Measurements from ENCODE around the gene RSRC1.
"Not testable (repeated sequence)": the region's sequence is repeated elsewhere in the genome, so short reads cannot be mapped to it uniquely, and the experiment has no call there.

Gene RSRC1

GRCh38 chr3:158109804-158110657, at the start of gene RSRC1:
Gene RSRC1, plus strand, starts transcription at chr3:158110089. Its CDS starts 12,016 bp downstream, at chr3:158122105.
- no peak for DNase-seq (ENCODE audit: low read depth, low spot score)

GRCh38 chr3:158065574-158065973, 44.3 kb upstream of the RSRC1 start:
- not testable (repeated sequence) for DNase-seq (ENCODE audit: low read depth, low spot score)

GRCh38 chr3:158072790-158073189, 37.1 kb upstream of the RSRC1 start:
- DNase-seq (ENCODE audit: low read depth, low spot score), result no peak

GRCh38 chr3:158074591-158074990, 35.3 kb upstream of the RSRC1 start:
- DNase-seq (ENCODE audit: low read depth, low spot score), result no peak

- no peak for DNase-seq (ENCODE audit: low read depth, low spot score)
Observed at GRCh38 chr3:158079599-158079998, 30.3 kb upstream of the RSRC1 start.

GRCh38 chr3:158084651-158085050, 25.2 kb upstream of the RSRC1 start:
- no peak for DNase-seq (ENCODE audit: low read depth, low spot score)

- DNase-seq (ENCODE audit: low read depth, low spot score), result no peak
Observed at GRCh38 chr3:158085358-158085757, 24.5 kb upstream of the RSRC1 start.

- DNase-seq (ENCODE audit: low read depth, low spot score), result no peak
Observed at GRCh38 chr3:158085931-158086330, 24.0 kb upstream of the RSRC1 start.

GRCh38 chr3:158086361-158086760, 23.5 kb upstream of the RSRC1 start:
- DNase-seq (ENCODE audit: low read depth, low spot score), result no peak

GRCh38 chr3:158086776-158087175, 23.1 kb upstream of the RSRC1 start:
- DNase-seq (ENCODE audit: low read depth, low spot score), result no peak

- no peak for DNase-seq (ENCODE audit: low read depth, low spot score)
Observed at GRCh38 chr3:158091531-158091930, 18.4 kb upstream of the RSRC1 start.

- no peak for DNase-seq (ENCODE audit: low read depth, low spot score)
Observed at GRCh38 chr3:158093526-158093925, 16.4 kb upstream of the RSRC1 start.

GRCh38 chr3:158094235-158095110, 15.4 kb upstream of the RSRC1 start:
- no peak for DNase-seq (ENCODE audit: low read depth, low spot score)

GRCh38 chr3:158095111-158095813, 14.6 kb upstream of the RSRC1 start:
- DNase-seq (ENCODE audit: low read depth, low spot score), result no peak

- no peak for DNase-seq (ENCODE audit: low read depth, low spot score)
Observed at GRCh38 chr3:158095814-158096704, 13.8 kb upstream of the RSRC1 start.

GRCh38 chr3:158097081-158097592, 12.8 kb upstream of the RSRC1 start:
- DNase-seq (ENCODE audit: low read depth, low spot score), result no peak

- no peak for DNase-seq (ENCODE audit: low read depth, low spot score)
Observed at GRCh38 chr3:158097593-158098308, 12.1 kb upstream of the RSRC1 start.

GRCh38 chr3:158098309-158098639, 11.6 kb upstream of the RSRC1 start:
- DNase-seq (ENCODE audit: low read depth, low spot score), result no peak

GRCh38 chr3:158098834-158099424, 11.0 kb upstream of the RSRC1 start:
- DNase-seq (ENCODE audit: low read depth, low spot score), result no peak

GRCh38 chr3:158100681-158101080, 9.2 kb upstream of the RSRC1 start:
- no peak for DNase-seq (ENCODE audit: low read depth, low spot score)
